Loucy (cell line): ENCODE data around the gene ELP2.

Source experiments
- H2AFZ ChIP-seq: fragments of 200-600 bp; sonication (generic); 2 replicates; pipeline ENCODE4 v1.6.0; 2016; ENCODE audit warnings: antibody characterized with exemption, mild to moderate bottlenecking, low read length, moderate library complexity
- H3F3A ChIP-seq: fragments of 200-600 bp; 2 replicates; pipeline ENCODE4 v1.6.0; 2016; ENCODE audit warnings: antibody characterized with exemption, low read depth, mild to moderate bottlenecking
- H3K27me3 ChIP-seq: fragments of 200-600 bp; sonication (generic); 2 replicates; pipeline ENCODE4 v1.6.1; 2014; ENCODE audit warnings: low read length, mild to moderate bottlenecking; ENCODE audit not compliant: insufficient read depth, poor library complexity, severe bottlenecking
- H3K36me3 ChIP-seq: fragments of 200-600 bp; sonication (generic); 2 replicates; pipeline ENCODE4 v1.6.1; 2016; ENCODE audit warnings: low read length; ENCODE audit not compliant: insufficient read depth
- H3K4me1 ChIP-seq: fragments of 200-600 bp; sonication (generic); 2 replicates; pipeline ENCODE4 v1.5.1; 2014; ENCODE audit warnings: low read length, mild to moderate bottlenecking; ENCODE audit not compliant: insufficient read depth, poor library complexity, severe bottlenecking
- H3K4me2 ChIP-seq: fragments of 200-600 bp; sonication (generic); 2 replicates; pipeline ENCODE4 v1.6.0; 2014; ENCODE audit warnings: antibody characterized with exemption, low read length, low read depth, mild to moderate bottlenecking; ENCODE audit not compliant: poor library complexity, severe bottlenecking
- H3K4me3 ChIP-seq: fragments of 200-600 bp; sonication (generic); 2 replicates; pipeline ENCODE4 v1.5.1; 2014; ENCODE audit warnings: low read length, mild to moderate bottlenecking, mixed read lengths; ENCODE audit not compliant: poor library complexity, severe bottlenecking
- H3K79me2 ChIP-seq: fragments of 200-600 bp; sonication (generic); 2 replicates; pipeline ENCODE4 v1.6.1; 2014; ENCODE audit warnings: low read length; ENCODE audit not compliant: insufficient read depth
- H3K9ac ChIP-seq: fragments of 200-600 bp; sonication (generic); 2 replicates; pipeline ENCODE4 v1.6.0; 2014; ENCODE audit warnings: mild to moderate bottlenecking, low read depth, low read length, moderate library complexity; ENCODE audit not compliant: poor library complexity, severe bottlenecking
- H3K9me2 ChIP-seq: fragments of 200-600 bp; sonication (generic); replicated peaks from 2 replicates; pipeline ENCODE4 v1.6.1; 2016; ENCODE audit warnings: low read depth, low read length, mixed read lengths
- H3K9me3 ChIP-seq: fragments of 200-600 bp; sonication (generic); 2 replicates; pipeline ENCODE4 v1.6.1; 2014; ENCODE audit warnings: mild to moderate bottlenecking, antibody characterized with exemption, low read length, low read depth; ENCODE audit not compliant: insufficient read depth
- H4K20me1 ChIP-seq: fragments of 200-600 bp; sonication (generic); 2 replicates; pipeline ENCODE4 v1.6.0; 2014; ENCODE audit warnings: antibody characterized with exemption, low read length, mild to moderate bottlenecking; ENCODE audit not compliant: insufficient read depth, poor library complexity, severe bottlenecking
- CTCF ChIP-seq: fragments of 200-600 bp; sonication (generic); conservative IDR thresholded peaks from 2 replicates; pipeline ENCODE4 v1.5.1; 2014; ENCODE audit warnings: mild to moderate bottlenecking, antibody characterized with exemption, low read length
- EZH2phosphoT487 ChIP-seq: fragments of 200-600 bp; IDR thresholded peaks from 2 replicates; pipeline ENCODE4 v1.6.1; 2018; ENCODE audit warnings: antibody characterized with exemption, mild to moderate bottlenecking, moderate library complexity, borderline replicate concordance

Gene ELP2

GRCh38 chr18:36189486-36189885, 59.8 kb downstream of the ELP2 start:
- TF ChIP-seq CTCF (no peak), EZH2phosphoT487 (no peak)
- H3K79me2 ChIP-seq: no peaks in the 10 kb centered on the region
- H3K4me3 ChIP-seq: no peak overlapping the region
- H3K36me3 ChIP-seq: no peaks in the 10 kb centered on the region
- H3F3A ChIP-seq: no peaks in the 10 kb centered on the region
- H3K4me1 ChIP-seq: no peaks in the 10 kb centered on the region
- H3K9me2 ChIP-seq: no peaks in the 10 kb centered on the region
- no peaks in the 10 kb centered on the region for H3K9me3 ChIP-seq
- H4K20me1 ChIP-seq: no peaks in the 10 kb centered on the region
- H3K4me2 ChIP-seq: no peak overlapping the region
- no peak overlapping the region for H3K9ac ChIP-seq
- no peak overlapping the region for H2AFZ ChIP-seq
- no peaks in the 10 kb centered on the region for H3K27me3 ChIP-seq

GRCh38 chr18:36191286-36191685, 61.6 kb downstream of the ELP2 start:
- no peaks in the 10 kb centered on the region for H3K36me3 ChIP-seq
- no peaks in the 10 kb centered on the region for H4K20me1 ChIP-seq
- H3K4me1 ChIP-seq: no peaks in the 10 kb centered on the region
- H3K79me2 ChIP-seq: no peaks in the 10 kb centered on the region
- no peaks in the 10 kb centered on the region for H3K27me3 ChIP-seq
- no peak overlapping the region for H3K4me3 ChIP-seq
- H3K9me2 ChIP-seq: no peaks in the 10 kb centered on the region
- no peak overlapping the region for H3K4me2 ChIP-seq
- no peak overlapping the region for H2AFZ ChIP-seq
- no peak overlapping the region for H3K9ac ChIP-seq
- no peaks in the 10 kb centered on the region for H3K9me3 ChIP-seq
- H3F3A ChIP-seq: no peaks in the 10 kb centered on the region
- TF ChIP-seq CTCF (no peak), EZH2phosphoT487 (no peak)

- no peaks in the 10 kb centered on the region for H4K20me1 ChIP-seq
- H3K27me3 ChIP-seq: no peaks in the 10 kb centered on the region
- TF ChIP-seq EZH2phosphoT487 (no peak), CTCF (no peak)
- no peak overlapping the region for H3K9ac ChIP-seq
- no peaks in the 10 kb centered on the region for H3K79me2 ChIP-seq
- H3K4me1 ChIP-seq: no peaks in the 10 kb centered on the region
- H3K9me2 ChIP-seq: no peaks in the 10 kb centered on the region
- no peak overlapping the region for H2AFZ ChIP-seq
- H3K9me3 ChIP-seq: no peaks in the 10 kb centered on the region
- H3K4me3 ChIP-seq: no peak overlapping the region
- H3K36me3 ChIP-seq: no peaks in the 10 kb centered on the region
- H3K4me2 ChIP-seq: no peak overlapping the region
- no peaks in the 10 kb centered on the region for H3F3A ChIP-seq
Observed at GRCh38 chr18:36191711-36192110, 62.0 kb downstream of the ELP2 start.
